Measurements from ENCODE around the gene ABCA12. TPM values are rescaled to one million over a fixed set of nuclear protein-coding genes. Genes with fewer than 3 reads are reported as not detected.

The ABCA12 gene
- total RNA-seq, 1 experiment from 2014 or later, result not detected

GRCh38 chr2:214946949-214947348, 191.5 kb downstream of the ABCA12 start:
- no peak for DNase-seq (ENCODE audit: low spot score)

GRCh38 chr2:214934006-214934405, 204.4 kb downstream of the ABCA12 start:
- DNase-seq (ENCODE audit: low spot score), result no peak

GRCh38 chr2:214904634-214905033, 233.8 kb downstream of the ABCA12 start:
- DNase-seq (ENCODE audit: low spot score), result no peak

GRCh38 chr2:214904176-214904575, 234.2 kb downstream of the ABCA12 start:
- no peak for DNase-seq (ENCODE audit: low spot score)

- DNase-seq (ENCODE audit: low spot score), result no peak
These were observed 236.1 kb downstream of the ABCA12 start for GRCh38 chr2:214902286-214902685.

- no peak for DNase-seq (ENCODE audit: low spot score)
These were observed 238.7 kb downstream of the ABCA12 start for GRCh38 chr2:214899751-214900150.

GRCh38 chr2:214896274-214896673, 242.2 kb downstream of the ABCA12 start:
- DNase-seq (ENCODE audit: low spot score), result no peak

GRCh38 chr2:214895469-214895868, 243.0 kb downstream of the ABCA12 start:
- DNase-seq (ENCODE audit: low spot score), result no peak

GRCh38 chr2:214889301-214889700, 249.1 kb downstream of the ABCA12 start:
- no peak for DNase-seq (ENCODE audit: low spot score)

GRCh38 chr2:214881647-214882202, 256.7 kb downstream of the ABCA12 start:
- DNase-seq (ENCODE audit: low spot score), result no peak

Other genes with a start within 250 kb of the ABCA12 start
- gene ATIC, start 173.4 kb upstream of the ABCA12 start, total RNA-seq (2014; rRNA removed; shearing (Covaris generic)), result 15.4 and 29.2 TPM in 2 replicates

All from HT-29 (cell line).